Fibroblast of lung (primary cell): ENCODE measurements around the gene KLHL20. TPM values are rescaled to one million over a fixed set of nuclear protein-coding genes. Genes with fewer than 3 reads are reported as not detected.
"Not testable (repeated sequence)": the region's sequence is repeated elsewhere in the genome, so short reads cannot be mapped to it uniquely, and the experiment has no call there.

Experiments
- DNase-seq, 2 donors: peaks; one replicate each; pipeline versions ENCODE4 v3.0.0 to v3.0.0-alpha.2; 2010; ENCODE audit warnings: low read depth in 2 of 2
- H2AFZ ChIP-seq: 2 replicates; pipeline ENCODE4 v1.5.1; 2012; ENCODE audit warnings: low read length, control low read depth, inconsistent platforms
- H3K27ac ChIP-seq: 2 replicates; pipeline ENCODE4 v1.5.1; 2011; ENCODE audit warnings: low read length, control low read depth; ENCODE audit not compliant: insufficient read depth
- H3K27me3 ChIP-seq: 2 replicates; pipeline ENCODE4 v1.5.1; 2011; ENCODE audit warnings: mild to moderate bottlenecking, low read length; ENCODE audit not compliant: control insufficient read depth, insufficient read depth
- H3K36me3 ChIP-seq: 2 replicates; pipeline ENCODE4 v1.5.1; 2011; ENCODE audit warnings: low read length; ENCODE audit not compliant: control insufficient read depth, insufficient read depth
- H3K4me1 ChIP-seq: 2 replicates; pipeline ENCODE4 v1.5.1; 2011; ENCODE audit warnings: low read length; ENCODE audit not compliant: control insufficient read depth, insufficient read depth; ENCODE audit errors: extremely low read depth
- H3K4me2 ChIP-seq: 2 replicates; pipeline ENCODE4 v1.5.1; 2011; ENCODE audit warnings: low read length, control low read depth; ENCODE audit not compliant: insufficient read depth; ENCODE audit errors: extremely low read depth
- H3K4me3 ChIP-seq, 4 experiments: fragments of 200-600 bp in 1 of 4; sonication (generic) in 1 of 4; replicated peaks in 1 of 4; 2 replicates each; pipeline ENCODE4 v1.5.1; 2011 to 2016; ENCODE audit warnings: low read length in 4 of 4, low read depth in 3 of 4, mild to moderate bottlenecking in 3 of 4, control low read depth in 2 of 4, inconsistent platforms in 1 of 4, mixed read lengths in 1 of 4; ENCODE audit not compliant: insufficient read depth in 1 of 4; ENCODE audit errors: control extremely low read depth in 1 of 4
- H3K79me2 ChIP-seq: 2 replicates; pipeline ENCODE4 v1.5.1; 2012; ENCODE audit warnings: mild to moderate bottlenecking, low read length, inconsistent platforms; ENCODE audit not compliant: control insufficient read depth, insufficient read depth
- H3K9ac ChIP-seq: 2 replicates; pipeline ENCODE4 v1.5.1; 2011; ENCODE audit warnings: mild to moderate bottlenecking, low read length, control low read depth; ENCODE audit not compliant: insufficient read depth
- H3K9me3 ChIP-seq: 2 replicates; pipeline ENCODE4 v1.5.1; 2012; ENCODE audit warnings: low read depth, low read length; ENCODE audit not compliant: control insufficient read depth, insufficient read depth
- H4K20me1 ChIP-seq: 2 replicates; pipeline ENCODE4 v1.5.1; 2011; ENCODE audit warnings: low read length; ENCODE audit not compliant: control insufficient read depth, insufficient read depth; ENCODE audit errors: extremely low read depth
- EZH2 ChIP-seq: IDR thresholded peaks from 2 replicates; pipeline ENCODE4 v1.5.1; 2012; ENCODE audit warnings: low read length, control low read depth, mild to moderate bottlenecking; ENCODE audit errors: missing control alignments
- polyA plus RNA-seq, 2 donors: library from polyadenylated mRNA; depleted of rRNA in 1 of 2; stranded (reverse) in 1 of 2; unstranded in 1 of 2; fragments of >200 nt; gene quantifications; 2 replicates each; pipeline ENCODE4 v1.2.1, GENCODE V29; 2011 to 2012; ENCODE audit warnings: missing spikeins in 1 of 2
- total RNA-seq: library from RNA; depleted of rRNA; stranded (reverse); fragments of >200 nt; gene quantifications from 2 replicates; pipeline ENCODE4 v1.2.1, GENCODE V29; 2014
- TF ChIP-seq, protein P1 (sequence below), 2 donors: IDR thresholded peaks in 1 of 2; conservative IDR thresholded peaks in 1 of 2; 1 replicate in 1 of 2; 2 replicates in 1 of 2; pipeline ENCODE4 v1.5.1; 2011 to 2012; ENCODE audit warnings: low read length in 2 of 2, control low read depth in 1 of 2, inconsistent platforms in 1 of 2, low read depth in 1 of 2, mild to moderate bottlenecking in 1 of 2

The KLHL20 gene
- total and polyA plus RNA-seq, 2 donors (not counting 1 experiment from before 2014, with no cell fraction given) = 29.2 to 47.2 TPM

DNA sequence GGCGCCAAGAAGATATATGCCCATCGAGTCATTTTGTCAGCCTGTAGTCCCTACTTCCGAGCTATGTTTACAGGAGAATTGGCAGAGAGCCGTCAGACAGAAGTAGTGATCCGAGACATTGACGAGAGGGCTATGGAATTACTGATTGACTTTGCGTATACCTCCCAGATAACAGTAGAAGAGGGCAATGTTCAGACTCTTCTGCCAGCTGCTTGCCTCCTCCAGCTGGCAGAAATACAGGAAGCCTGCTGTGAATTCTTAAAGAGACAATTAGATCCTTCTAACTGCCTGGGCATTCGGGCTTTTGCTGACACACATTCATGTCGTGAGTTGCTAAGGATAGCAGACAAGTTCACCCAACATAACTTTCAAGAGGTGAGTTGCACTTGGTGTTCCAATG, 19.1 kb downstream of the KLHL20 start:
- TF ChIP-seq, protein P1, sequence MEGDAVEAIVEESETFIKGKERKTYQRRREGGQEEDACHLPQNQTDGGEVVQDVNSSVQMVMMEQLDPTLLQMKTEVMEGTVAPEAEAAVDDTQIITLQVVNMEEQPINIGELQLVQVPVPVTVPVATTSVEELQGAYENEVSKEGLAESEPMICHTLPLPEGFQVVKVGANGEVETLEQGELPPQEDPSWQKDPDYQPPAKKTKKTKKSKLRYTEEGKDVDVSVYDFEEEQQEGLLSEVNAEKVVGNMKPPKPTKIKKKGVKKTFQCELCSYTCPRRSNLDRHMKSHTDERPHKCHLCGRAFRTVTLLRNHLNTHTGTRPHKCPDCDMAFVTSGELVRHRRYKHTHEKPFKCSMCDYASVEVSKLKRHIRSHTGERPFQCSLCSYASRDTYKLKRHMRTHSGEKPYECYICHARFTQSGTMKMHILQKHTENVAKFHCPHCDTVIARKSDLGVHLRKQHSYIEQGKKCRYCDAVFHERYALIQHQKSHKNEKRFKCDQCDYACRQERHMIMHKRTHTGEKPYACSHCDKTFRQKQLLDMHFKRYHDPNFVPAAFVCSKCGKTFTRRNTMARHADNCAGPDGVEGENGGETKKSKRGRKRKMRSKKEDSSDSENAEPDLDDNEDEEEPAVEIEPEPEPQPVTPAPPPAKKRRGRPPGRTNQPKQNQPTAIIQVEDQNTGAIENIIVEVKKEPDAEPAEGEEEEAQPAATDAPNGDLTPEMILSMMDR (conservative IDR thresholded peaks at IDR 0.05 in 1 of 2, IDR thresholded peaks at IDR 0.05 in 1 of 2; ENCODE audit: low read depth in 1 of 2, low read length in 2 of 2) = no peak
- no peak for TF ChIP-seq EZH2
- H3K27me3 ChIP-seq = no peaks in the 10 kb centered on the region
- no peak for DNase-seq
- no peak overlapping the region for H3K4me2 ChIP-seq
- peaks cover 3% of the 10 kb centered on the region for H3K36me3 ChIP-seq
- no peaks in the 10 kb centered on the region for H3K4me1 ChIP-seq
- no peak overlapping the region for H2AFZ ChIP-seq
- no peak overlapping the region for H3K27ac ChIP-seq
- no peaks in the 10 kb centered on the region for H3K9me3 ChIP-seq
- H3K9ac ChIP-seq = no peak overlapping the region
- no peaks in the 10 kb centered on the region for H4K20me1 ChIP-seq
- no peak overlapping the region for H3K4me3 ChIP-seq
- H3K79me2 ChIP-seq = peaks cover 4% of the 10 kb centered on the region

GRCh38 chr1:173736104-173736503, 21.3 kb downstream of the KLHL20 start:
- H3K27ac ChIP-seq, H3K79me2 ChIP-seq: not testable (repeated sequence)

DNA sequence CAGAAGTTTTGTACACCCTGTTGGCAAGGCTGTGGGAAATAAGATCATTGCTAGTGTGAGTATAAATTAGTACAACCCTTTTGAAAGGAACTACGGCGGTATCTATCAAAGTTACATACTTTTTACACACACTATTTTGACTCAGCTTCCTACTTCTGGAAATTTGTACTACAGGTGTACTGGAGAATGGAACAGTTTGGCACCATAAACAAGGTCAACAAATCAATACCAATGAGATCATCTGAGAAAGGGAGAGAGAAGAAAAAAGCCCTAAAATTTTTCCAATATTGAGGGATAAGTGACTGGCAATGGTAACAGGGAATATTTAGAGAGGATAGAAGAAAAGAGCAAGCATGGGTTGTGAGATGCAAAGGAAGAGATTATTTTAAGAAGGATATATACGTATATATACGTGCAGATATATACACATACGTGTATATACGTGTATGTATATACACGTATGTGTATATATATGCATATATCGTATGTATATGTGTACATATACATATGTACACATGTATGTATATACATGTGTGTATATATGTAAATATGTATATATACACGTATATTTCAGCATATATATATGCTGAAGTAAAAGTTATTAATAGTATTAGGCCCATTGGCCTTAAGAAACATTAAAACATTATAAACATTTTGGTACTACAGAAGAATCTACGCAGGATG, 27.6 kb downstream of the KLHL20 start:
- no peaks in the 10 kb centered on the region for H4K20me1 ChIP-seq
- TF ChIP-seq EZH2 = no peak
- TF ChIP-seq, protein P1 (conservative IDR thresholded peaks at IDR 0.05 in 1 of 2, IDR thresholded peaks at IDR 0.05 in 1 of 2; ENCODE audit: low read depth in 1 of 2, low read length in 2 of 2) = no peak
- no peaks in the 10 kb centered on the region for H3K9me3 ChIP-seq
- no peak for DNase-seq
- no peak overlapping the region for H2AFZ ChIP-seq
- no peak overlapping the region for H3K27ac ChIP-seq
- H3K4me1 ChIP-seq = no peaks in the 10 kb centered on the region
- H3K4me2 ChIP-seq = no peak overlapping the region
- H3K4me3 ChIP-seq = no peak overlapping the region
- H3K9ac ChIP-seq = no peak overlapping the region
- no peaks in the 10 kb centered on the region for H3K36me3 ChIP-seq
- no peaks in the 10 kb centered on the region for H3K27me3 ChIP-seq
- H3K79me2 ChIP-seq = peaks cover 5% of the 10 kb centered on the region

More at GRCh38 chr1:173736104-173736503, 21.3 kb downstream of the KLHL20 start:
- not testable (repeated sequence) for H3K27me3 ChIP-seq, DNase-seq, H3K4me3 ChIP-seq, H3K4me2 ChIP-seq, H3K9ac ChIP-seq, H2AFZ ChIP-seq, H3K36me3 ChIP-seq, H3K9me3 ChIP-seq, H4K20me1 ChIP-seq, H3K4me1 ChIP-seq
